IMR-90 (cell line): Measurements from ENCODE around the gene ABCA10. TPM values are rescaled to one million over a fixed set of nuclear protein-coding genes. Genes with fewer than 3 reads are reported as not detected.

Experiments used
- ATAC-seq: fragments of 200-7000 bp; cut with Tn5 transposase; 2 replicates; pipeline ENCODE4 v1.9.1; 2020; ENCODE audit warnings: low read depth, mild to moderate bottlenecking, moderate library complexity
- BruUV-seq: library from RNA; stranded (reverse); fragments of 400-500 nt; replicated peaks from 2 replicates; lab custom pipeline; 2021; lab: Mats Ljungman, UMichigan
- CTCF ChIA-PET: fragments of 300-600 bp; formaldehyde crosslinking; extraction: SDS; loops from one replicate; lab custom pipeline; 2021; ENCODE audit warnings: antibody characterized with exemption; lab: Yijun Ruan, JAX
- POLR2A ChIA-PET: fragments of 300-600 bp; sonication (Branson Sonifier 250); formaldehyde crosslinking; loops from one replicate; lab custom pipeline; 2022; ENCODE audit warnings: antibody characterized with exemption; ENCODE audit not compliant: unreplicated experiment; lab: Charles Lee
- DNase-seq: peaks from one replicate; pipeline ENCODE4 v3.0.0; 2013
- H2AFZ ChIP-seq: replicated peaks from 2 replicates; pipeline ENCODE3; 2013; ENCODE audit warnings: low read length, mild to moderate bottlenecking; ENCODE audit not compliant: poor library complexity
- H2AK5ac ChIP-seq: 2 replicates; pipeline ENCODE4 v1.6.1; 2013; ENCODE audit warnings: low read depth, low read length, inconsistent platforms
- H2AK9ac ChIP-seq: replicated peaks from 2 replicates; pipeline ENCODE3; 2013; ENCODE audit warnings: mild to moderate bottlenecking, low read depth, low read length, moderate library complexity; ENCODE audit not compliant: poor library complexity
- H2BK120ac ChIP-seq: 2 replicates; pipeline ENCODE4 v1.6.1; 2013; ENCODE audit warnings: low read depth, low read length, inconsistent platforms
- H2BK15ac ChIP-seq: 3 replicates; pipeline ENCODE4 v1.6.1; 2013; ENCODE audit warnings: low read depth, low read length, inconsistent platforms
- H2BK20ac ChIP-seq: 2 replicates; pipeline ENCODE4 v1.6.1; 2013; ENCODE audit warnings: low read depth, mild to moderate bottlenecking, inconsistent platforms, low read length, moderate library complexity
- H2BK5ac ChIP-seq: 2 replicates; pipeline ENCODE4 v1.6.1; 2013; ENCODE audit warnings: mild to moderate bottlenecking, low read depth, low read length, inconsistent platforms; ENCODE audit not compliant: poor library complexity, severe bottlenecking
- H3K14ac ChIP-seq: replicated peaks from 2 replicates; pipeline ENCODE4 v1.6.1; 2013; ENCODE audit warnings: low read depth, low read length, inconsistent platforms
- H3K18ac ChIP-seq: 2 replicates; pipeline ENCODE4 v1.6.1; 2013; ENCODE audit warnings: low read depth, low read length, control low read depth
- H3K23ac ChIP-seq: 2 replicates; pipeline ENCODE4 v1.6.1; 2013; ENCODE audit warnings: low read depth, low read length, inconsistent platforms
- H3K27ac ChIP-seq: 2 replicates; pipeline ENCODE4 v1.5.1; 2013; ENCODE audit warnings: mild to moderate bottlenecking, control low read depth, low read length; ENCODE audit not compliant: insufficient read depth
- H3K27me3 ChIP-seq: 2 replicates; pipeline ENCODE4 v1.6.1; 2013; ENCODE audit warnings: low read length; ENCODE audit not compliant: control insufficient read depth, insufficient read depth
- H3K36me3 ChIP-seq: 2 replicates; pipeline ENCODE4 v1.6.1; 2013; ENCODE audit warnings: low read length, mixed read lengths; ENCODE audit not compliant: control insufficient read depth, insufficient read depth
- H3K4ac ChIP-seq: 2 replicates; pipeline ENCODE4 v1.6.1; 2013; ENCODE audit warnings: low read depth, low read length, inconsistent platforms
- H3K4me1 ChIP-seq: 2 replicates; pipeline ENCODE4 v1.6.1; 2013; ENCODE audit warnings: low read length, mixed read lengths; ENCODE audit not compliant: control insufficient read depth, insufficient read depth
- H3K4me2 ChIP-seq: 2 replicates; pipeline ENCODE4 v1.6.1; 2013; ENCODE audit warnings: low read depth, mild to moderate bottlenecking, control low read depth, low read length, moderate library complexity
- H3K4me3 ChIP-seq: 2 replicates; pipeline ENCODE4 v1.5.1; 2013; ENCODE audit warnings: low read depth, mild to moderate bottlenecking, control low read depth, low read length, moderate library complexity; ENCODE audit not compliant: insufficient read depth
- H3K56ac ChIP-seq: 2 replicates; pipeline ENCODE4 v1.6.1; 2013; ENCODE audit warnings: low read length, inconsistent platforms; ENCODE audit not compliant: insufficient read depth; ENCODE audit errors: extremely low read depth
- H3K79me1 ChIP-seq, 2 experiments: 2 replicates each; pipeline ENCODE4 v1.6.1; 2013; ENCODE audit warnings: low read length in 2 of 2, inconsistent platforms in 1 of 2, low read depth in 1 of 2
- H3K9ac ChIP-seq: 2 replicates; pipeline ENCODE4 v1.6.1; 2013; ENCODE audit warnings: low read depth, low read length, control low read depth
- H3K9me1 ChIP-seq: 2 replicates; pipeline ENCODE4 v1.6.1; 2013; ENCODE audit warnings: low read length, inconsistent platforms; ENCODE audit not compliant: insufficient read depth
- H3K9me3 ChIP-seq: 2 replicates; pipeline ENCODE4 v1.6.1; 2013; ENCODE audit warnings: low read length; ENCODE audit not compliant: control insufficient read depth, insufficient read depth
- H4K20me1 ChIP-seq: 2 replicates; pipeline ENCODE4 v1.6.1; 2013; ENCODE audit warnings: low read length, inconsistent platforms; ENCODE audit not compliant: insufficient read depth
- H4K5ac ChIP-seq: 2 replicates; pipeline ENCODE4 v1.6.1; 2013; ENCODE audit warnings: mild to moderate bottlenecking, low read depth, low read length, control low read depth
- H4K8ac ChIP-seq, 2 experiments: 2 replicates each; pipeline ENCODE4 v1.6.1; 2013; ENCODE audit warnings: low read depth in 2 of 2, low read length in 2 of 2, control low read depth in 1 of 2, inconsistent platforms in 1 of 2
- H4K91ac ChIP-seq: 2 replicates; pipeline ENCODE4 v1.6.1; 2013; ENCODE audit warnings: low read depth, low read length, inconsistent platforms; ENCODE audit not compliant: insufficient read depth
- BHLHE40 ChIP-seq: fragments of 150-350 bp; IDR thresholded peaks from 2 replicates; pipeline ENCODE4 v1.6.1; 2016; ENCODE audit warnings: mild to moderate bottlenecking, low read depth, low read length
- CEBPB ChIP-seq: IDR thresholded peaks from 2 replicates; pipeline ENCODE4 v1.6.1; 2012; ENCODE audit warnings: low read depth, low read length, improper control_type of control experiment
- CHD1 ChIP-seq: IDR thresholded peaks from 2 replicates; pipeline ENCODE4 v1.6.1; 2012; ENCODE audit warnings: low read depth, low read length, improper control_type of control experiment
- CTCF ChIP-seq: conservative IDR thresholded peaks from 2 replicates; pipeline ENCODE4 v1.5.1; 2012; ENCODE audit warnings: mild to moderate bottlenecking, low read depth, low read length, improper control_type of control experiment
- FOS ChIP-seq: fragments of 150-350 bp; IDR thresholded peaks from 2 replicates; pipeline ENCODE4 v1.6.1; 2016; ENCODE audit warnings: low read depth, low read length
- MAFK ChIP-seq: IDR thresholded peaks from 2 replicates; pipeline ENCODE4 v1.6.1; 2012; ENCODE audit warnings: low read depth, low read length, improper control_type of control experiment
- MAZ ChIP-seq: IDR thresholded peaks from 2 replicates; pipeline ENCODE4 v1.6.1; 2012; ENCODE audit warnings: low read depth, mild to moderate bottlenecking, low read length, improper control_type of control experiment, moderate library complexity, borderline replicate concordance
- MXI1 ChIP-seq: IDR thresholded peaks from 2 replicates; pipeline ENCODE4 v1.6.1; 2012; ENCODE audit warnings: low read depth, mild to moderate bottlenecking, low read length, moderate library complexity, borderline replicate concordance
- POLR2A ChIP-seq: IDR thresholded peaks from 2 replicates; pipeline ENCODE4 v1.6.1; 2012; ENCODE audit warnings: mild to moderate bottlenecking, low read depth, low read length
- RCOR1 ChIP-seq: IDR thresholded peaks from 2 replicates; pipeline ENCODE4 v1.6.1; 2012; ENCODE audit warnings: mild to moderate bottlenecking, low read length, improper control_type of control experiment; ENCODE audit not compliant: insufficient replicate concordance
- RFX5 ChIP-seq: IDR thresholded peaks from 2 replicates; pipeline ENCODE4 v1.8.0; 2012; ENCODE audit warnings: low read depth, mild to moderate bottlenecking, low read length, moderate library complexity
- SMC3 ChIP-seq: fragments of 150-350 bp; IDR thresholded peaks from 2 replicates; pipeline ENCODE4 v1.6.1; 2016; ENCODE audit warnings: low read depth, mild to moderate bottlenecking, antibody characterized with exemption, low read length, moderate library complexity
- USF2 ChIP-seq: fragments of 150-350 bp; IDR thresholded peaks from 2 replicates; pipeline ENCODE4 v1.6.1; 2017; ENCODE audit warnings: mild to moderate bottlenecking, antibody characterized with exemption, low read length, low read depth
- dilution Hi-C: fragments of 300-500 bp; cut with HindIII; formaldehyde crosslinking; loops from one replicate; pipeline ENCODE4 v1.14.3; 2018; ENCODE audit warnings: low sequenced_read_pairs; ENCODE audit not compliant: unreplicated experiment
- in situ Hi-C: fragments of 300-500 bp; cut with MboI; formaldehyde crosslinking; loops from 3 replicates; pipeline ENCODE4 v1.14.3; 2019; ENCODE audit warnings: low sequenced_read_pairs, inconsistent platforms, mixed read lengths
- intact Hi-C: fragments of 100-400 bp; cut with micrococcal nuclease; formaldehyde crosslinking; loops from 2 replicates; pipeline ENCODE4 v1.10.0; 2022
- polyA plus RNA-seq, 3 experiments: library from polyadenylated mRNA; depleted of rRNA; stranded (reverse); fragments of >200 nt; gene quantifications; 2 replicates each; pipeline ENCODE4 v1.2.3, GENCODE V29; 2012; ENCODE audit warnings: low replicate concordance in 1 of 3
- total RNA-seq: library from RNA; depleted of rRNA; stranded (reverse); fragments of >200 nt; gene quantifications from 2 replicates; pipeline ENCODE4 v1.2.3, GENCODE V29; 2012
- TF ChIP-seq, protein P1 (sequence below): fragments of 150-350 bp; IDR thresholded peaks from 2 replicates; pipeline ENCODE4 v1.6.1; 2016; ENCODE audit warnings: low read depth, mild to moderate bottlenecking, low read length, moderate library complexity, borderline replicate concordance

ABCA10 gene
- total and polyA plus RNA-seq, 2 of the 4 experiments (the other 2 are of a cell fraction), result under 0.01 to 0.03 TPM

DNA sequence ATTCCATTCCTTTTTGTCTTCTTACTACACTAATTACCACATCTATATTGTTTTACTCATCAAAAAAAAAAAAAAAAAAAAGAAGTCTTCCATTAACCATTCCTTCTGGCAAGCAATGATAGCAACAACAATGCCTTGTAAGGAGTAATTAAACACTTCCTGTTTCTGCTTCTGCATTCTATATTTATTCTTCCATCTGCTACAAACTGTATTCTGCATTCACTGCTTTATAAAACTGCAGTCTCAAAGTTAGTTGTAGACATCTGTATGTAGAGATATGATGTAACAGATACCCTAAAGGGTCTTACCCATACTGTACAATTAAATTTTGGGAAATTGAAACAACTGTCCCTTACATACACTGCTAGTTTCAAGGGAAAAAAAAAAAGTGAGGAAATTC, 58.2 kb downstream of the ABCA10 start:
- TF ChIP-seq CEBPB (no peak), RFX5 (no peak), SMC3 (no peak), MAZ (no peak), USF2 (no peak), BHLHE40 (no peak), MXI1 (no peak), MAFK (no peak), FOS (no peak), RCOR1 (no peak), CHD1 (no peak), CTCF (no peak), POLR2A (no peak)
- TF ChIP-seq, protein P1, sequence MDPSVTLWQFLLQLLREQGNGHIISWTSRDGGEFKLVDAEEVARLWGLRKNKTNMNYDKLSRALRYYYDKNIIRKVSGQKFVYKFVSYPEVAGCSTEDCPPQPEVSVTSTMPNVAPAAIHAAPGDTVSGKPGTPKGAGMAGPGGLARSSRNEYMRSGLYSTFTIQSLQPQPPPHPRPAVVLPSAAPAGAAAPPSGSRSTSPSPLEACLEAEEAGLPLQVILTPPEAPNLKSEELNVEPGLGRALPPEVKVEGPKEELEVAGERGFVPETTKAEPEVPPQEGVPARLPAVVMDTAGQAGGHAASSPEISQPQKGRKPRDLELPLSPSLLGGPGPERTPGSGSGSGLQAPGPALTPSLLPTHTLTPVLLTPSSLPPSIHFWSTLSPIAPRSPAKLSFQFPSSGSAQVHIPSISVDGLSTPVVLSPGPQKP, result no peak
- Histone ChIP-seq H2BK15ac (no peak overlapping the region), H3K36me3 (no peaks in the 10 kb centered on the region), H3K27ac (no peak overlapping the region), H3K56ac (no peak overlapping the region), H3K4me1 (no peaks in the 10 kb centered on the region), H3K9me3 (no peaks in the 10 kb centered on the region), H3K4ac (no peak overlapping the region), H4K91ac (no peak overlapping the region), H4K20me1 (no peaks in the 10 kb centered on the region), H2BK5ac (no peak overlapping the region), H3K4me2 (no peak overlapping the region), H2BK120ac (no peak overlapping the region), H3K9ac (no peak overlapping the region), H2AK9ac (no peak overlapping the region), H3K79me1 (no peaks in the 10 kb centered on the region), H3K18ac (no peak overlapping the region), H3K4me3 (no peak overlapping the region), H4K8ac (no peak overlapping the region), H3K9me1 (no peaks in the 10 kb centered on the region), H2AFZ (no peak overlapping the region), H4K5ac (no peak overlapping the region), H3K23ac (no peak overlapping the region), H2BK20ac (no peak overlapping the region), H2AK5ac (no peak overlapping the region), H3K14ac (no peak overlapping the region), H3K27me3 (no peaks in the 10 kb centered on the region)
- in situ Hi-C loops, result no loop called here
- ATAC-seq, result no peak
- BruUV-seq, result no TSS peak
- DNase-seq, result no peak
- dilution Hi-C loops, result no loop called here
- POLR2A ChIA-PET, result no interaction called here
- CTCF ChIA-PET, result no interaction called here
- intact Hi-C loops, result loop anchor here (5.0 kb wide), 1 partner anchor 52 kb away; no protein-coding TSS in a partner anchor
